Endometrial microvascular endothelial cells (primary cell): ENCODE measurements around the gene C4orf54. TPM values are rescaled to one million over a fixed set of nuclear protein-coding genes. Genes with fewer than 3 reads are reported as not detected.

Experiments
- in situ Hi-C: cut with HindIII; loops from 2 replicates; pipeline ENCODE4 v1.10.0; 2017; ENCODE audit warnings: low sequenced_read_pairs, low pct_unique_long_range_greater_than_20kb; ENCODE audit errors: inconsistent ontology term
- total RNA-seq: library from RNA; depleted of rRNA; stranded (reverse); fragments of >200 nt; gene quantifications from one replicate; pipeline ENCODE4 v1.2.3, GENCODE V29; 2015; ENCODE audit errors: inconsistent ontology term

The C4orf54 gene
- total RNA-seq, 1 donor from 2014 or later = not detected

DNA sequence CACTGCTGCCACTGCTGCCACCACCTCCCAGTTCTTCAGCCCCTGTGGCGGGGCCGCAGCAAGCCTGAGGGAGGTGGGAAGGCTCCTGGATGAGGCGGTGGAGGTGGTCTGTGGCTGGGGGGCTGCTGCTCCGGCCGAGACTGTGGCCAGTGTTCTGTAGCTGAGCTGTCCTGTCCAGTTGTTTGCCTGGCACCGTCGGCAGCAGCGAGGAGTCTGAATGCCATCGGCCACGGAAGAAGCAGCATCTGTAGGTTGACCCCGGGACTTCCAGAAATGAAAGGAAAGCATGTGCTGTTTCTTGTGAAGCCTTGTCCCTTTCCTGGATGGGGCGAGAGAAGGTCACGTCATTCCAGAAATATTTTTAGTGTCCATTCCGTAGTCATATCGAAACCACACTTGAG, 3.3 kb downstream of the C4orf54 start:
- in situ Hi-C loops = no loop called here

DNA sequence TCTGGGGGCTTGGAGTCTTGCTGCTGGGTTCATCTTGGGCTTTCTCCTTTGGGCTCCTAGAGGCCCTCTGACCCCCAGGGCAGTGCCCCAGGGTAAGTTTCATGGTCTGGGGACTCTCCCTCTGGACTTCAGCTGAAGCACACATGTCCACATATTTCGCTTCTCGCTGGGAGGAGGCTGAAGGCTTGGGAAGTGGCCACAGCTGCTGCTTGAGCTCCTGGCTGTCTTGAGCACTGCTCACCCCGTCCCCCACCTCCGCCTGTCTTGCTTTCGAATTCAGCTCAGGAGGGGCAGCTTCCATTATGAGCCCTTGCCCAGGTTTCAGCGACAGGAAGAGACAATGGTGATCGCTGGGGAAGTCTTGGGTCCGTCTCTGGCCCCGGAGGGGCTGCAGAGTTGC, 3.7 kb downstream of the C4orf54 start:
- in situ Hi-C loops = no loop called here

GRCh38 chr4:99652596-99653436, 4.8 kb downstream of the C4orf54 start:
- in situ Hi-C loops = no loop called here

DNA sequence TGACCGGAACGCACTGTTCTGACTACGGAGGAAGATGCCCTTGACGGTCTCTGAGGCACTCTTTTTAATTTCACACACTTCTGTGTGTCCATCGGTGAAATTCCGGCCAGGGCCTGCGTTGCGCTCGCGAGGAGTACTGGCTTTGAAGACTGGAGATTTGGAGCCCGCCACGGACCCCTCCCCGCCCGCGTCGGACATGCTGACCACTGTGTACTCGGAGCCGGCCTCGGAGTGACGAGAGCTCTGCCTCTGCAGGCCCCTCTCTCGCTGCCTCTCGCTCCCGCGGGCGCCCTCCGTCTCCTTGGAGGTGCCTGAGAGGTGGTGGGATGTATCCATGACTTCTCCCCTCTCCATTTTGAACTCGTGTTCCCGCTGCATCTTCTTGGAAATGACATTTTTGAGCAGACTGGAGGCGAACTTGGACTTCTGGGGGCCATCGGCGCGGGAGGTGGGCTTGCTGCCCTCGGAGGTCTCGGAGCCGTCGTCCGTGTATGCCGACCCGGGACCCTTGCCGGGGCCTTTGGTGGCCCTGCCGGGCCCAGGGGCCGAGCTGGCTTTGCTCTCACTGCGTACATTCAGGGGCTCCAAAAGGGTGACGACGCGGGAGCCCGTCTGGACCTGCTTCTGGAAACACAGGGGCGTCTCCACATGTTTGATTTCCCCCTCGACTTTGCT, 5.7 kb downstream of the C4orf54 start:
- in situ Hi-C loops = no loop called here

DNA sequence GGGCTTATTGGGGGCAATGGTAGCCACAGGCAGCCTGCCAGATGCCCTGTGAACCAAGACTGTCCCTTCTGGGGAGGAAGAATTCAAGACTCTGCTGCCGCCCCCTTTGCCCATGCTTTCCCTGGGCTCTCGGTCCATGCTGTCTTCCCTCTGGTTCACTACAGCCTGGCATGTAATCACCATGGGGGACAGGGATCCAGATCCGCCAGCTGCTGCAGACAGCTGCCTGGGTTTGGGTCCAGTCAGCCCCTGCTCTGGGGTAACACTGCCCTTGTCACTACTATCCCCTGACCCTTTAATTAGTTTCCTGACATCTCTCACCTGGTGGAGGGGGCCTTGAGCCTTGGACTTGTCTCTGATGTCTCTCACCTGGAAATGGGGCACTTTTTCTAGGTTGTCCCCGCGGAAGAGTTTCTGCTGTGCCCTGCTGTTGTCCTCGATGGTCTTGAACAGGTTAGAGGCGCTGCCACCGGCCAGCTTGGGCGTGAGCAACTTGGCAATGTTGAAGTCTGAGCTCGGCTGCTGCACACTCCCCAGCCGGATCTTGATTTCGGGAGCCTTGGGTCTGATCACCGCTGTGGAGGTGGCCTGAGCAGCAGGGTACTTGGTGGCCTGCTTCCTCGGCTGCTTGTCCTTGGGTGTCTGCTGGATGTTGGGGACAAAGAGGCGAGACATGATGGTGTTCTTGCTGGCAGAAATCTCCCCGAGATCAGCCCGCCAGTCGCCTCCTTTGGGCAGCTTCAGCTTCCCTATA, 6.4 kb downstream of the C4orf54 start:
- in situ Hi-C loops = no loop called here

DNA sequence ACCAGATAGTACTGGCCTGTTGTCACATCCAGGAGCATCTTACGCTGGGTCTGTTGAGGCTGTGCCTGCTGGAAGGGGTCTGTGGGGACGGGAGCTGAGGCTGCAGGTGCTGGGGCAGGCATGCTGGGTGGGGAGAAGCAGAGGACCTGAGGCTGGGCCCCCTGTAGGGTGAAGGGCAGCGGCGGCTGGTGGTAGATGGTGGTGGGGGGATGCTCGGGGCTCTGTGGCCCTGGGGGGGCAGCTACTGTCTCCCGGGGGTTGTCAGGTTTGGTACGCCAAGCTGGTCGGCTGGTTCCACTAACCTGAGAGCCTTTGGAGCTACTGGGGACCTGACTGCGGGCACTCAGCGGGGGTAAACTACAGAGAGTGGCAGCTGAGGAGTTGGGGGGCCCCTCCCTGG, 7.8 kb downstream of the C4orf54 start:
- in situ Hi-C loops = no loop called here

DNA sequence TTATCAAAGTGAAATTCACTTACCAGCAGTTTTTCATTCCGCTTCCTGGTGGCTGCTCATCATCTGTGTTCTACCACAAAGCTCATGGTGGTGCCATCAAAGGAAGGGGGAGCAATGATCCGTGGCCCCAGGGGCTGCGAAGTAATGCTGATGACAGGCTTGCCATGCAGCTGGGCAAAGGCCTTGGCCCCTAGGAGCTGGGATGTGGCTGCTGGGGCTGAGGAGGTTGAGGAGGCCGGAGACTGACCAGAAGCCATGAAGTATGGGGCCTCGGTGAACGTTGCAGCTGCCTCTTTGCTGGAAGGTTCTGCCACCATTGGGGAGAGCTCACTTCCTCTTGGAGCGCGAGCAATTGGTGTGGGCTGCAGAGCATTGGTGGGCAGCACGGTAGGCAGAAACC, 8.4 kb downstream of the C4orf54 start:
- in situ Hi-C loops = no loop called here

DNA sequence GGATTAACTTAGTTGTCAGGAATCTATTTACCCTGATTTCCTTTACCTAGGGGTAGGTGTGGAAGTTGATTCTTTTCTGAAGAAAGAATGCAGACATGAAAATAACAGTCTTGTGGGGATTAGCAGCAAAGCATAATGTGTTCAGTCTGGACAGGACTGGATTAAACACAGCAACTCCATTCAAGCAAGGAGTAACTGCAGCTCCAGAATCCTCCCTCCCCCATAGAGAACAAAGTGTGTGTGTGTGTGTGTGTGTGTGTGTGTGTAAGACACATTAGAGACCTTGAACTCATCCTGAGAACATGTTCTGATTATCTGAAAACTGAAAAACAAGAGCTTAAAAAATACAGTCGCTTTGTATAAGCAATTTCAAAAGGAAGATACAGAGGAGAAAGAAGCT, 9.3 kb downstream of the C4orf54 start:
- in situ Hi-C loops = no loop called here

DNA sequence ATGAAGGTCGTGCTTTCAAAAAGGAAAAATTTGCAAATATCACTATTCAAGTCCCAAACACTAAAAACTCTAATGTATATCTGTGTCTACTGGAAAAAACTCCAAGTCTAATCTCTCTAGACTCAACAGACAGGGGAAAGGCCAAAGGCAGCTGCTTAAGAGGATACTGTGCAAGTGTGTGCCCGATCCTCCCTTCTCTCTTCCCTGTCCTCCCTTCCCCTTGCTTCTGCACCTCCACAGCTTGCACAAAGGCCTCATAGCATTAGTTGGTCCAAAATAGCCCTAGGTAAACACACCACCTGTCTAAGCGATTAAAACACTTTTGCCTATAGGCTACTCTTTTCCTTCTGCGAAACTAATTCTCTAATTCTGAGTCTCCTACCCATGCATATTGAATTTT, 10.6 kb downstream of the C4orf54 start:
- in situ Hi-C loops = no loop called here

DNA sequence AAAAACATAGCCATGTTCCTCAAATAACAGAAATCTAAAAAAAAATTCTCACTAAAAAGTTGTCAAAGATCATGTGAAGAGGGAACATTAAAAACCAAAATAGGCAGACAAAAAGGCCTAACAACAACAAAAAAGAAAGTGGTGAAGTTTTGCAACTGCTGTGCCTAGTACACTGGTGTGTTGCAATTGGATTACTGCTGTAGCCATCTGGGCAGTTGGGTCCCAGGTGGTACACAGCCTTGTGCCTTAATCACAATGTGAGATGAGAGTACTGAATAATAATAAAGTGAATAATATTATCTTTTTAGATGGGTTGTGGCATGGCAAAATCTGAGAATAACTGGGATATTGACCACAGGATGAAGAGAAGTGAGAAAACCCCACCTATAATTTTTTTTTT, 12.0 kb downstream of the C4orf54 start:
- in situ Hi-C loops = no loop called here

- in situ Hi-C loops = no loop called here
Measured at GRCh38 chr4:99645036-99645435, 12.6 kb downstream of the C4orf54 start.

DNA sequence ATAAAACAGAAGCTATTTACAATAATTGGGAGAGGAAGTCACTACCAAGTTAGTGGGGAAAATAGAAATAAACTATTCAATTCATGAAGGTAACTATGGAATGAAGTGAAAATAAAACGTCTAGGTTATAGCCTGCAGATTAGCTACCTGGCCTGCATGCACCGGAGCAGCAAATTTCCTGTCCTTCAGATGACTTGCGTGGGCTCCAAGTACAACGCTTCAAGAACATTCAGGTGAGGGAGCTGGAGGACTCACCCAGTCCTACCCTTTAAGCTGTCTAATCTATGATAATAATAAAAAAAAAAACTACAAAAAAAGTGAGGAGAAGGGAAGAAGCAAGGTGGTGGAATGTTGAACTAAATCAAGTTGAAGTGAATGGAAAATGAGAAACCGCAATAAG, 13.2 kb downstream of the C4orf54 start:
- in situ Hi-C loops = no loop called here

GRCh38 chr4:99642725-99643489, 14.7 kb downstream of the C4orf54 start:
- in situ Hi-C loops = no loop called here

DNA sequence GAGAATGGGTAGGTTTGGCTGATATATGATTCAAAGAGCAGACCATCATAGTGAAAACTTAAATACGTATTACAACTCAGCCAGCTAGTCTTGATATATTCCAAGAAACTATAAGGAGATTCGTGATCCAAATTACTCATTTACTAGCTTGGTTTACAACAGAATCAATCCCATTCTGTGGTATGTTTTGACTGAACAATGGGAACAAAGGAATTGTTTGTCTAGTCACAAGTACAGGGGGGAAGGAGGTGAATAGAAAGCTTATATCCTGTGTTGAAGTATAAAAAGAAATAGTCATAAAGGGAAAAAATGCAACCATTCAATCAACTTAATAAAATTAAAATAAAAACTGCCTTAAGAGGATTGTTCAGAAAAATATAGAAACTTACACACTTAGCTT, 17.0 kb downstream of the C4orf54 start:
- in situ Hi-C loops = no loop called here

DNA sequence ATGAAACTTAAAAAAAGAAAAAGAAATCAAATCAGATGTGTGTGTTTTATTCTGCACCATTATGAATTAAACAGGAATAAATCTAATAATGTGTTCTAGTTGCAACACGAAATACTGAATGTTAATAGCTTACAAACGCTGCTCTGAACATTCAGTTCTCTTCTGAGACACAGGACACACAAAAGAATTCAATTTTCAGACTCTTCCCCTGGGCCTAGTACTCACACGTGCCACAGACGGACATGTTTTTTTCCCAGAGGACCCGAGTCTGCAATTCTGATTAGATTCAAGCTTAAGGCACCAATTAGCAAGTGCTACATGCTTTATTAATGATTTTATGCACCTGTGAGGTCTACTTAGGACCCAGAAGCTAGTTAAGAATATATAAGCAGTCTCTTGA, 20.5 kb downstream of the C4orf54 start:
- in situ Hi-C loops = no loop called here

DNA sequence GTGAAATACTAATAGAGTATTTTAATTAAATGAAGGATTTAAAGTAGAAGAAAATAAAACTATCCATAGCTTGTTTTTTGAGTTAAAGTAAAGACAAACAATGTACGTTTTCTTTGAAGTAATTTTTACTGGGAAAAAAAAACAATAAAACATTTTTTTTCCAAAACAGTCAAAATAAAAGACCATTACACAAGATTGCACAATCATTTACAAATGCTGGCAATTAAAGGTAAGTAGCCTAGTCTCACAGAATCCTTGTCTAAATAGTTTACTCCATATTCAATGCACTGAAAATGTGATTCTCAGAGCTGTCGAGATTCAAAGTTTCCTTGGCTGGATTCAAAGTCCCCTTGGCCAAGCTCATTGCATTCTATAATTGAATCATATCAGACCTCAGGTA, 21.2 kb downstream of the C4orf54 start:
- in situ Hi-C loops = no loop called here

DNA sequence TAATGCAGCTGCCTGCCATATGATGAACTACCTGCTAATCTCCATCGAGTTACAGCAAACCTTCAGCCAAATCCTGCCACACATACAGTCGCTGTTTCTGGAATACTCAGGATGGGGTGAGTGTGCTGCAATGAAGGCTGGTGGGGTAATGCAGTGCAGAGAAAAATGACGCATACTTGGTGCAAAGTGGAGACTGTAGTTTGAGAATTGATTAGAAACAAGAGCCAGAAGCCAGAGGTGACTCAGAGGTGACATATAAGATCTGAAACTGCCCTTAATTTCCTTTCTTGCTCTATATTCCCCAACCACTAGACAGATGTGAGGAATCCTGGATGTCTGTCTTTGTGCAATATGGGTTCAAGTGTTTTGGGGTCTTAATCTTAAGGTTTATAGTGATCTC, 22.0 kb downstream of the C4orf54 start:
- in situ Hi-C loops = no loop called here

DNA sequence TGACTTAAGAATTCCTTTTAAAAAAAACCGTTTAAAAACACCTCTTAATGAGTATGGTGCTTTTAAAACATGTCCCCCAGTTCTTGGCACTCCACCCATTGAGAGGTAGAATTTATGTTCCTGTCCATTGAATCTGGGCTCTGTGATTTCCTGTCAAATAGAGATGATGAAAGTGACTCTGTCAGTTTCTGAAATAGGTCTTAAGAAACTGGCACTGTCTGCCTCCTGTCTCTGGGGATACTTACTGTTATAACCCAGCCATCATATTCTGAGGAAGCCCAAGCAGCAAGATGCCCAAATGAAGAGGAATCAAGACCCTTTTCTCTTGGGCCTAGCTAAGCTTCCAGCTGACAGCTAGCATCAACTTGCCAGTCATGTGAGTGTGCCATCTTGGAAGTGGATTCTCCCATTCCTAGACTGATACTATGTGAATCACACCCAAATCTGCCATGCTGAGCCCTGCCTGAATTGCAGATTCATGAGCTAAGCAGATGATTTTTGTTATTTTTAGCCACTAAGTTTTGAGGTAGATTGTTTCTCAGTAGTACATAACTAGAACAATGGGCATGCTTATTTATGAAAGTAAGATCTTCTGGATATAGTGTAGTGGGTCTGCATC, 22.8 kb downstream of the C4orf54 start:
- in situ Hi-C loops = no loop called here

DNA sequence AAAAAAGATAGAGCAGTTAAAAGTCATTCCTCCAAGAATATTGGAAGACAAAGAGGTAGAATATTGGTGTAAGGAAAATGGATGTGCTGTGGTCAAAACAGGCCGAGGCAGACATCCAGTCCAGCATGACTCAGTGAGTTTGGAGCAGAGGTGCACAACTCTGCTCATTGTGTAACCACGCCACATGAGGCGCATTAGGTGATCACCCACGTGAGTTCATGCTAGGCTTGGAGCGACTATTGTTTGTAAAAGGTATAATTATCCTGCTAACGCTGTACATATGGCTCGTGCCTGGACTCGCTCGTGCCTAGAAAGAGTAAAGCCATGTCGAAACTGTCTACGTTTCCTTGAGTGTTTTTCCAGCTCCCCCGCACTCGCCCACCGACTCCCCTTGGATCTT, 23.9 kb downstream of the C4orf54 start:
- in situ Hi-C loops = no loop called here
